ENCODE data around the gene KCNK4.

GRCh38 chr11:64241491-64242374, 49.4 kb upstream of the KCNK4 start:
- TF ChIP-seq, protein P1, sequence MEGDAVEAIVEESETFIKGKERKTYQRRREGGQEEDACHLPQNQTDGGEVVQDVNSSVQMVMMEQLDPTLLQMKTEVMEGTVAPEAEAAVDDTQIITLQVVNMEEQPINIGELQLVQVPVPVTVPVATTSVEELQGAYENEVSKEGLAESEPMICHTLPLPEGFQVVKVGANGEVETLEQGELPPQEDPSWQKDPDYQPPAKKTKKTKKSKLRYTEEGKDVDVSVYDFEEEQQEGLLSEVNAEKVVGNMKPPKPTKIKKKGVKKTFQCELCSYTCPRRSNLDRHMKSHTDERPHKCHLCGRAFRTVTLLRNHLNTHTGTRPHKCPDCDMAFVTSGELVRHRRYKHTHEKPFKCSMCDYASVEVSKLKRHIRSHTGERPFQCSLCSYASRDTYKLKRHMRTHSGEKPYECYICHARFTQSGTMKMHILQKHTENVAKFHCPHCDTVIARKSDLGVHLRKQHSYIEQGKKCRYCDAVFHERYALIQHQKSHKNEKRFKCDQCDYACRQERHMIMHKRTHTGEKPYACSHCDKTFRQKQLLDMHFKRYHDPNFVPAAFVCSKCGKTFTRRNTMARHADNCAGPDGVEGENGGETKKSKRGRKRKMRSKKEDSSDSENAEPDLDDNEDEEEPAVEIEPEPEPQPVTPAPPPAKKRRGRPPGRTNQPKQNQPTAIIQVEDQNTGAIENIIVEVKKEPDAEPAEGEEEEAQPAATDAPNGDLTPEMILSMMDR (IDR thresholded peaks at IDR 0.05) = peak in 2 of 5 experiments; percentile 3 to 24
- TF ChIP-seq POLR2A (IDR thresholded peaks at IDR 0.05) (peak; percentile 89), EP300 (IDR thresholded peaks at IDR 0.05; ENCODE audit: low read depth) (no peak)

Measured in transverse colon (tissue), 3 donors.